GM12873 (cell line): ENCODE results near the gene CEBPZOS.

Experiments used
- CTCF ChIP-seq: IDR thresholded peaks from 2 replicates; pipeline ENCODE4 v1.5.1; 2012; ENCODE audit warnings: low read depth, mild to moderate bottlenecking, moderate library complexity, low read length, control low read depth; ENCODE audit not compliant: insufficient read depth; ENCODE audit errors: missing control alignments

CEBPZOS gene

GRCh38 chr2:37191747-37192146, 4.5 kb upstream of the CEBPZOS start:
- TF ChIP-seq CTCF, result no peak

GRCh38 chr2:37192551-37192950, 3.7 kb upstream of the CEBPZOS start:
- TF ChIP-seq CTCF, result no peak

- TF ChIP-seq CTCF, result no peak
These were observed 2.4 kb downstream of the CEBPZOS start for GRCh38 chr2:37198681-37199065.

- no peak for TF ChIP-seq CTCF
These were observed 4.9 kb downstream of the CEBPZOS start for GRCh38 chr2:37201208-37201607.

- no peak for TF ChIP-seq CTCF
These were observed 5.5 kb downstream of the CEBPZOS start for GRCh38 chr2:37201766-37202165.

- TF ChIP-seq CTCF, result no peak
These were observed 7.4 kb downstream of the CEBPZOS start for GRCh38 chr2:37203708-37204107.

GRCh38 chr2:37205689-37206341, 9.5 kb downstream of the CEBPZOS start:
- no peak for TF ChIP-seq CTCF
